SKM-1 (cell line): ENCODE measurements around the gene RSPH10B2.
"Not testable (repeated sequence)": the region's sequence is repeated elsewhere in the genome, so short reads cannot be mapped to it uniquely, and the experiment has no call there.

Experiments
- DNase-seq: peaks from one replicate; lab custom pipeline; 2025; ENCODE audit not compliant: unreplicated experiment; lab: John Stamatoyannopoulos, UW

RSPH10B2 gene

GRCh38 chr7:6753964-6754363 is at the start of gene RSPH10B2:
RSPH10B2 (plus strand) TSS chr7:6754103; CDS start chr7:6757678, 3,575 bp downstream.
- DNase-seq = not testable (repeated sequence)

- DNase-seq = no peak
Measured at GRCh38 chr7:6705959-6706665, 47.8 kb upstream of the RSPH10B2 start.

GRCh38 chr7:6706666-6707407 is 47.1 kb upstream of the RSPH10B2 start, which contains the start of gene ZNF12:
ZNF12 (minus strand) TSS chr7:6706947; CDS start chr7:6705173, 1,774 bp downstream.
- DNase-seq = peak; percentile 87

GRCh38 chr7:6708304-6708703 is 45.6 kb upstream of the RSPH10B2 start:
- no peak for DNase-seq

- no peak for DNase-seq
Measured at GRCh38 chr7:6709808-6710207, 44.1 kb upstream of the RSPH10B2 start.

GRCh38 chr7:6714360-6714759 is 39.5 kb upstream of the RSPH10B2 start:
- no peak for DNase-seq

- not testable (repeated sequence) for DNase-seq
Measured at GRCh38 chr7:6715898-6716297, 38.0 kb upstream of the RSPH10B2 start.

- DNase-seq = no peak
Measured at GRCh38 chr7:6718124-6718523, 35.8 kb upstream of the RSPH10B2 start.

GRCh38 chr7:6724351-6724750 is 29.6 kb upstream of the RSPH10B2 start:
- DNase-seq = not testable (repeated sequence)

GRCh38 chr7:6725003-6725402 is 28.9 kb upstream of the RSPH10B2 start:
- peak; percentile 76 for DNase-seq

GRCh38 chr7:6726341-6726740 is 27.6 kb upstream of the RSPH10B2 start:
- DNase-seq = not testable (repeated sequence)

- DNase-seq = no peak
Measured at GRCh38 chr7:6727663-6728062, 26.2 kb upstream of the RSPH10B2 start.

- not testable (repeated sequence) for DNase-seq
Measured at GRCh38 chr7:6728893-6729491, 24.9 kb upstream of the RSPH10B2 start.

GRCh38 chr7:6729492-6730342 is 24.2 kb upstream of the RSPH10B2 start:
- peak; percentile 77 for DNase-seq

- no peak for DNase-seq
Measured at GRCh38 chr7:6730343-6730633, 23.6 kb upstream of the RSPH10B2 start.

GRCh38 chr7:6738415-6738814 is 15.5 kb upstream of the RSPH10B2 start:
- DNase-seq = not testable (repeated sequence)

- not testable (repeated sequence) for DNase-seq
Measured at GRCh38 chr7:6744410-6745100, 9.3 kb upstream of the RSPH10B2 start.

GRCh38 chr7:6749335-6749734 is 4.6 kb upstream of the RSPH10B2 start:
- not testable (repeated sequence) for DNase-seq

GRCh38 chr7:6750173-6750572 is 3.7 kb upstream of the RSPH10B2 start:
- DNase-seq = not testable (repeated sequence)

GRCh38 chr7:6761186-6761585 is 7.3 kb downstream of the RSPH10B2 start:
- not testable (repeated sequence) for DNase-seq
